NCI-H345 treated with DMSO at 0.1 percent for 48 hours (cell line): ENCODE measurements around the gene RBAK.
"Not testable (repeated sequence)": the region's sequence is repeated elsewhere in the genome, so short reads cannot be mapped to it uniquely, and the experiment has no call there.

Source experiments
- DNase-seq: peaks from one replicate; lab custom pipeline; 2025; ENCODE audit not compliant: unreplicated experiment; lab: John Stamatoyannopoulos, UW

Gene RBAK

DNA sequence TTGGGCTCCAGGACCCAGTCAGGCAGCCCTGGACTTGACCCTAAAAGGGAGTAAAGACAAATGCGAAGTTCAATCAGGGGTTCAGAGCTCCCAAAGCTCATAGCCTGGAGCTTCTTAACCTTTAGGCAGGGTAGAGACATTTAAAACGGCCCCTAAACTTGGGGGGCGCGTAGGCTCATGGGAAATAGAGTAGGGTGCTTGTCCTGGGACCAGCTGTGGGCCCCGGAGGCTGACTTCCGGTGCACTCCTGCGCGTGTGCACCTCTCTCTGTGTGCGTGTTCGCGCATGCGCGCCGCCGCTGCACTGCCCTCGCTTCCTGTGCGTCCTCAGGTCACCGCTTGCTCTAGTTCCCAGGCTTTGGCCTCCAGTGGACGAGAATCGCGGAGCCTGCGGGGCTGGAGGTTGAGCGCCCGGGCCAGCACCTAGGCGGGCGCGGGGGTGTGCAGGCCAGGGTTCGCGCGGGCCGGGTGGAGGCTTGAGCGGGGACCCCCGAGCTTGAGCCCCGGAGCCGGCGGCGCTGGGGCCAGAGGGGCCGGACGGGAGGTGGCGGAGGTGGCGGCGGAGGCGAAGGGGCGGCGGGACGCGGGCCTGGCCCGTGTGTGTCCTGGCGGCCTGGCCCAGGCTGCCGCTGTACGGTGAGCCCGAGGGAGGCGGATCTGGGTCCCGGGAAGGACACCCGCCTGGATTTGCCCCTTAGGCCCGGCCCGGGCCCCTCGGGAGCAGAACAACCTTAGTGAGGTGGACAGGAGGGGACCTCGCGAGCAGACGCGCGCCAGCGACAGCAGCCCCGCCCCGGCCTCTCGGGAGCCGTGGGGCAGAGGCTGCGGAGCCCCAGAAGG is at the start of gene RBAK:
Gene RBAK, plus strand, starts transcription at position 303 of the 839 bp plus-strand sequence. CDS start 2,217 bp downstream, outside the sequence.
- peak; percentile 79 for DNase-seq

DNA sequence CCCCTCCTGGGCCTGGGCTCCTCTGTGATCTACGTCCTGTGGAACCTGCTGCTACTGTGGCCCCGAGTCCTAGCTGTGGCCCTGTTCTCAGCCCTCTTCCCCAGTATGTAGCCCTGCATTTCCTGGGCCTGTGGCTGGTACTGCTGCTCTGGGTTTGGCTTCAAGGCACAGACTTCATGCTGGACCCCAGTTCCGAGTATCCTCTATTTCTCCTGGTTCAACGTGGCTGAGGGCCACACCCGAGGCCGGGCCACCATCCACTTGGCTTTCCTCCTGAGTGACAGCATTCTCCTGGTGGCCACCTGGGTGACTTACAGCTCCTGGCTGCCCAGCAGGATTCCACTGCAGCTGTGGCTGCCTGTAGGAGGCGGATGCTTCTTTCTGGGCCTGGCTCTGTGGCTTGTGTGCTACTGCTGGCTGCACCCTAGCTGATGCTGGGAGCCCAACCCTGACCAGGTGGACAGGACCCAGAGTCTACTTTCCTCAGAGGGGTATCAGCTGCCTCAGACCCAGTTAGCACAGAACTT is 48.9 kb upstream of the RBAK start:
- no peak for DNase-seq

DNA sequence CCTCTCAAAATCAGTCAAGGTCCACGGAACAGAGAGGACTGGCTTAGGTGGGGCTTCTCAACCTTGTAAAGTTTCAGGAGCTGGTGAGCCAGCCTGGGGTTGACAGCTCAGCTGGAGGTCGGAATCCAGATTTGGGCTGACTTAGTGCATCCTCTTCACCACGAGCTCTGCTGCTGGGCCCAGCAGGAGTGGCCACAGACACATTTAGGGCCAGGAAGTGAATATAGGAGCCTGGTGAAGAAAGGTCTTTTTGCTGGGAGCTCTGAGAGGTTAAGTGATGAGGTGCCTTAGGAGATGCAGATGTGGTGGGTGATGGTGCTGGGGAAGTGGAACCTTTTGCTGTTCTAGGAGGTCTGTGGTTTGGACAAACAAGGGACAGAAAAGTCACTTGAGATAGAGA is 47.4 kb upstream of the RBAK start:
- DNase-seq: no peak

DNA sequence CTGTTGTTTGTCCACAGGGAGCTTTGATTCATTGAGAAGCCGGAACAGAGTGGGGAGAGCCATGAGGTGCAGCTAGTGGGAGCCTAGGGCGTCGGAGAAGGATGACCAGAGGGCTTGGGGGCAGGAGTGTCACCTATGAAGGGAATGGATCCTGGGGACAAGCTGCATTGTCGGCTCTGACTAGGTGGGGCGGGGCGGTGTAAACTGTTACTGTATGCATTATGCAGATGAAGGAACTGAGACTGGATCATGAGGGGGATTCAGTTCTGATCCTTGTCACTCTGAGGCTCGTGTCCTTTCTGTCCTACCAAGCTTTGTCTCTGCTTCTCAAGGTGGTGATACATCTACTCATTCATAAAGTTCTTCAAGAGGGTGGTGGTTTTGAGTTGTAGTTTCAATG is 46.8 kb upstream of the RBAK start:
- DNase-seq: no peak

- DNase-seq: no peak
Observed at GRCh38 chr7:4999369-4999950, 46.2 kb upstream of the RBAK start.

DNA sequence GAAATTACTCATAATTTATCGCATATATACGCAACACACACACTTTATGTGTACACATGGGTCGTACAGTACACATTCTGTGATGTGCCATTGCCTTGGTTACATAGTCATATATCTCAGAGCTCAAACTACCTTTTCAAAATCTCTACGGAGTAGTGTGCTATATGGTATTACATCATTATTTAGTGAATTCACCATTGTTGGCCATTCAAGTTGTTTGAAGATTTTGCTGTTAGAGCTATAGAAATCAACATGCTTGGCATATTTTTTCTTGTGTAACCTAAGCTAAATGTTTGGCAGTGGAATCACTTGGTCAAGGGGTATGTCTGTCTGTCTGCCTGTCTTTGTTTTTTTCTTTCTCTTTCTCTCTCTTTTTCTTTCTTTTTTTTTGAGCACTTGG is 44.7 kb upstream of the RBAK start:
- no peak for DNase-seq

DNA sequence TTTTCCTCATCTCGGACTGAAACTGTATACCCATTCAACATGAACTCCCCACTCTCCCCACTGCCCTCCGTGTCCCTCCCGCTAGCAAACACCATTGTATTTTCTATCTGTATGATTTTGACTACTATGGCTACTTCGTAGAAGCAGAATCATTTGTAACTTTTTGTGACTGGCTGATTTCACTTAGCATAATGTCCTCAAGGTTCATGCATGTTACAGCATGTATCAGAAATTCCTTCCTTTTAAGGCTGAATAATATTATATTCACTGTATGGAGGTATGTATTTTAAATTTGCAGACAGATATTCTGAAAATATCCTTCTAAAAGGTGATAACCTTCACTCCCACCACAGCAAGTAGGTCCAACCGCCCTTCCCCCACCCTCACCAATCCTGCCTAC is 43.7 kb upstream of the RBAK start:
- DNase-seq: no peak

DNA sequence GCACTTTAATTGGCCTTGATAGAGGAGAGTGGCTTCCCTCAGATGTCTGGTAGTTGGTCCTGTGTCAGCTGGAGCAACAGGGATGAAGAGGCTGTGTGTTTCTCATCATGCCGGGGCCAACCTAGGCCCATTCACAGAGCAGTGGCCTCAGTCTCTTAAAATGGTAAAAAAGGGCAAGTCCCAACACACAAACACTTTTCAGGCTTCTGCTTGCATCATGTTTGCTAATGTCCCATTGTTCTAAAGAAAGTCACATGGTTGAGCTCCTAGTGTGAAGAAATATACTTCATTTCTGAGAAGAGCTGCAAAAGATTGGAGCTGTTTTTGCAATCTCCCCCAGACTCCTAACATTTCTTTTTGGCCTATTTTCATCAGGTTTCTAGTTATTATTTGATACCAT is 40.6 kb upstream of the RBAK start:
- no peak for DNase-seq

DNA sequence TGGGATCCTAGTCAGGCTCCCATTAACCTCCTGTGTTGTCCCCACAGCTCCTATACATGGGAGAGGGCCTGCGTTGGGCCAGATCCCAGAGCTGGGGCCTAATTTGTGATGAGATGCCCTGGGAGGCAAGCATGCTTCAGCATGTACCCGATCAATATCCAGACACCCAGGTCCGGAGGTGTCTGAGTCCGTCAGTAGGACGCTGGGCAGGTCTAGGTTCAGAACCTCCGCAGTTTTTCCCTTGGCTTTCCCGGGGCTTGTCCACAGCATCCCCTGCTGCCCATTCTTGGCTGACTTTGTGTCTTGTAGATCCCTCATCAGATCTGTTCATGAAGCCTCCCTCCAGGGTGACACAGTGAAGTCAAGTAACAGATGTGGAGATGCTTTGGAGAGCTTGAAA is 32.7 kb upstream of the RBAK start:
- DNase-seq: no peak

- DNase-seq: not testable (repeated sequence)
Observed at GRCh38 chr7:5015936-5016335, 29.7 kb upstream of the RBAK start.

DNA sequence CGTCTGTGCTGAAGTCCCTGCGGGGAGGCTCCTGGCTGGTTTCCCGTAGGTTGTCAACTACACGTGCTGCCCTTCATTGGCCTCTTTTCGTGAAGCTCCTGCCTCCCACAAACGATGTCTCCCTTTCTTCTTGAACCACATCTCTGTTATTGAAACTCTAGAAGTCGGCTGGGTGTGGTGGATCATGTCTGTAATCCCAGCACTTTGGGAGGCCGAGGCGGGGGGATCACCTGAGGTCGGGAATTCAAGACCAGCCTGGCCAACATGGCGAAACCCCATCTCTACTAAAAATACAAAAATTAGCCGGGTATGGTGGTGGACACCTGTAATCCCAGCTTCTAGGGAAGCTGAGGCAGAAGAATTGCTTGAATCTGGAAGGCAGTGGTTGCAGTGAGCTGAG is 28.0 kb upstream of the RBAK start:
- not testable (repeated sequence) for DNase-seq

DNA sequence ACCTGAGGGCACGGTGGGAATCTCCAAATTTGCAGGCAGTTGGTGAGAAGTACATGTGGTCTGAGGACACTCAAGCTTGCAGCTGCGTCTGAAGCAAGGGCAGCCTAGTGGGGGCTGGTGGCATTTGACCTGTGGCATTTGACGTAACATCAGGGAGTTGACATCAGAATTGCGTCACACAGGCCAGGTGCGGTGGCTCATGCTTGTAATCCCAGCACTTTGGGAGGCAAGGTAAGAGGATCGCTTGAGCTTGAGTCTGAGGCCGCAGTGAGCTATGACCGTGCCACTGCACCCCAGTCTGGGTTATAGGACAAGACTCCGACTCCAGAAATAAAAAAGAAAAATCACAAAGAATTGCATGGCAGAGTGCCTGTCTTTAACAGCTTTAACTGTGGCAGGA is 25.6 kb upstream of the RBAK start:
- no peak for DNase-seq

GRCh38 chr7:5020976-5021550 is 24.6 kb upstream of the RBAK start:
- DNase-seq: not testable (repeated sequence)

DNA sequence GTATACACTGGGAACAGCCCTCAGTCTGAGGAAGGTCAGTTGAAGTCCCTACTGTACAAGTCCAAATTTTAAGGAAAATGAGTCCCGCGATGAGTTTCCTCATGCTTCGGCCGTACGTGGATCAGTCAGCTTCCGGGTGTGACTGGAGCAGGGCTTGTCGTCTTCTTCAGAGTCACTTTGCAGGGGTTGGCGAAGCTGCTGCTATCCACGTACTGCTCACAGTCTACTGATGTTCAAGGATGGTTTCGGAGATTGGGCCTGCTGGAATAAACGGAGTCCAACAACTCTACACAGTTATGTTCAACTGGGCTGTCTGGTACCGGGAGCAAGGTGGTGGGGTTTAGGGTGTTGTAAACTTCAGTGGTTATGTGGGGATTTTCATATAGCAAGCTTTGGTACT is 22.0 kb upstream of the RBAK start:
- not testable (repeated sequence) for DNase-seq

DNA sequence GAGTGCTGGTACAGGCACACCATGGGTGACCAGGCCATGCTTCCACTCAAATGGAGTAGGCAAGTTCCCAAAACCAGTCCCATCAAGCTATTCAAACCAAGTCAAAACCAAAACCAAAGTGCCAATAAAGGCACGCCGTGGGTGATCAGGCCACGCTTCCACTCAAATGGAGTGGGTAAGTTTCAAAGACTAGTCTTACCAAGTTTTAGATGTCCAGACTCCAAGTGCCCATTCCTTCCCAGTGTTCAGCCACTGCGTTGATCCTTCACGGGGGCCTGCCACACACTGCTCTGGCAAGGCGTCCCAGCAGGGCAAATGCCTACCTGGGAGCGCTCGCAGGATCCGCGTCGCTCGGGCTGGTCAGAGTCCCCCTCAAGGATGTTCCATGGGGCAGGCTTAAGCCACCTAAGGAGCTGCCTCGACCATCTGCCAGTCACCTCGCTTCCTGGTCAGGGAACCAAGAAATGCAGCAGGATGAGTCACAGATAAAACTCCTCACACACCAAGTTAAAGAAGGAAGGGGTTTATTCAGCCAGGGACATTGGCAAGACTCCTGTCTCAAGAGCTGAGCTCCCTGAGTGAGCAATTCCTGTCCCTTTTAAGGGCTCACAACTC is 17.8 kb upstream of the RBAK start:
- DNase-seq: not testable (repeated sequence)

DNA sequence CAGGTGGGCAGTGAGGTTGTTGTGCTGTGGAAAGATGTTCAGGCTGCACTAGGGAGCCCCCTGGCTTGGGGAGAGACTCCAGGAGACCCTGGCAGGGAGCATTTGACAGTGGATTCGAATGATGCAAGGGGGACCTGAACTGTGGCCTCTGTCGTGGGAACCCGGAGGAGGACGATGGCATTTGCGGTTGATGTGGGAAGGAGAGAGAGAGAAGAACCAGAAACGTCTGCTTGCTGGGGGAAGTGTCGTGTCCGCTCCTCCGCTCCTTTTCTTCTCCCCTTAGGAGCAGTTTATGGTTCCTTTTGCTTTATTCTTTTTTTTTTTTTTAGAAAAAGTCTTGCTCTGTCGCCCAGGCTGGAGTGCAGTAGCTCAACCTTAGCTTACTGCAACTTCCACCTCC is 12.5 kb upstream of the RBAK start:
- not testable (repeated sequence) for DNase-seq

DNA sequence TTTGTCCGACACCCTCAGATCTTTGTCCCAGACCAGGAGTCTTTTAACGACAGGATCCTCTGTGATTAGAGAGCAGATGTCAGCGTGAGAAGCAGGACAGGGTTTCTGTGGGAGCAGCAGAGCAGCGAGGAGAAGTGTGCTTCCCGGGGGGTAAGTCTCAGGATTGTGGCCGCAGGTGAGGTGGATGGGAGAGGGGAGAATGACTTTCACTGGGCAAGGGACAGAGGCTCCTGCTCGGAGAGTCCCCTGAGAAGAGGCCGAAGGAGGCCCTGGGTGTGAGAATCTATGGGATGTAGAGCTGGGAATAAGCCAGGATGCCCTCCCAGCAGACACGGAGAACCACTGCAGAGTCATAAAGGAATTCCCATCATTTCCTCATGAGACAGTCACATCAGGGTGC is 10.4 kb upstream of the RBAK start:
- DNase-seq: no peak

DNA sequence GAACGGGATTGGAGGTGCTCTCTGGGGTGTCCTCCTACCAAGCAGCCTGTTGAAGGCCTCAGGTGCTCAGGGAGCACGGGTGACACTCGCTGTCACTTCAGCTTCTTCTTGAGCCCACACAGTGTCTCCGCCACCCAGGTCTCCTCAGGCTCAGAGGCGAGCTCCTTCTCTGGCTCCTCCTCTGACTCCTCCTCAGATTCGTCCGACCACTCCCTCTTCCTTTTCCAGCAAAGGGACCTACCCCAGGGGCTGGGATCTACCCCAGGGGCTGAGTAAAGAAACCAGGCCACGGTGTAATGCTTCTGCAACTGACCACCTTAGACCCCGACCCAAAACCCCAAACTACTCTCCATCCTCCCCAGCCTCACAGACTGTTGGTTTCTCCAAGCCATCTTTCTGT is 9.2 kb upstream of the RBAK start:
- no peak for DNase-seq

- no peak for DNase-seq
Observed at GRCh38 chr7:5041047-5041446, 4.6 kb upstream of the RBAK start.

DNA sequence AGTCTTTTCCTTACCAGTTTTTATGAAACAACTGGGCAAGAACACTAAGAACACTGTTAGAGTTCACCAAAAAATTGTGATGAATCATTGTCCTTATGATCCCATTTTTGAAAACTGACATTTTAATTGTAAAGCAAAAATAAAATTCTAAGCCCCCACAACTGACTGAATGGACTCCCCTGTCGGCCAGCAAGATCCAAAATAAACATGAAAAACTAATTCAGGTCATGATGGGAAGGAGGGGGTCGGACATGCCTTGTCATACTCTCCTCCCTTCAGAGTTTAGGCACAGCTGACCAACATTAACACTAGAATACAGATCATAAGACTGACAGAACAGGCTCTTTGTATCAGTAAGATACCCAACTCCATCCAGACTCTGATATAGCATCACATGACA is 2.0 kb upstream of the RBAK start:
- no peak for DNase-seq

GRCh38 chr7:5046397-5046732 is 705 bp downstream of the RBAK start:
- not testable (repeated sequence) for DNase-seq

GRCh38 chr7:5047127-5047526 is 1.5 kb downstream of the RBAK start:
- not testable (repeated sequence) for DNase-seq
